ENCODE data around the gene EIF4EBP3.

The EIF4EBP3 gene

GRCh38 chr5:140547508-140548299 lies at the start of gene EIF4EBP3:
TSS of gene EIF4EBP3 (plus strand) at chr5:140547662. CDS start at chr5:140547738, 76 bp downstream.
- no peak for TF ChIP-seq ZFX (IDR thresholded peaks at IDR 0.05; ENCODE audit: borderline replicate concordance)
- TF ChIP-seq CTCF (IDR thresholded peaks at IDR 0.05): peak; percentile 54
- H3K27ac ChIP-seq: peak within 1 kb of the TSS; percentile 89

DNA sequence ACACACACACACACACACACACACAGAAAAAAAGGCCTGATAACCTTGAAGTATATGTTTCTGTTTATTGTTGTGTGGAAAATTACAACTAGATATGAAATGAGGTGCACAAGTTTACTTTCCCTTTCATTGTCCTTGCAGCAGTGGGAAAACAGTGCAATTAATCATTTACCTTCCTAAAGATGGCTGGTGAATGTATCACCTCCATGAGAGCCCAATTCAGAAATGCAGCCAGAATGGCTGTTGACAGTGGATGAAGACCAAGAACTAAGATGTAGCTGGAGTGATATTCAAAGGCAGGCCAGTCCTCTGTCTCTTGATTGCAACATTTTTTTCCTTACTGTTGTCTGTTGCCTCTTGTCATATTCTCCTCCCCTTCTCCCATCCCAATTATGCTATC lies 49.6 kb upstream of the EIF4EBP3 start:
- peak overlapping the region; percentile 44 for H3K27ac ChIP-seq
- TF ChIP-seq CTCF (IDR thresholded peaks at IDR 0.05) (no peak), ZFX (IDR thresholded peaks at IDR 0.05; ENCODE audit: borderline replicate concordance) (no peak)

GRCh38 chr5:140498591-140498990 lies 48.9 kb upstream of the EIF4EBP3 start:
- no peak for TF ChIP-seq CTCF (IDR thresholded peaks at IDR 0.05)
- TF ChIP-seq ZFX (IDR thresholded peaks at IDR 0.05; ENCODE audit: borderline replicate concordance): no peak
- H3K27ac ChIP-seq: peak overlapping the region; percentile 44

DNA sequence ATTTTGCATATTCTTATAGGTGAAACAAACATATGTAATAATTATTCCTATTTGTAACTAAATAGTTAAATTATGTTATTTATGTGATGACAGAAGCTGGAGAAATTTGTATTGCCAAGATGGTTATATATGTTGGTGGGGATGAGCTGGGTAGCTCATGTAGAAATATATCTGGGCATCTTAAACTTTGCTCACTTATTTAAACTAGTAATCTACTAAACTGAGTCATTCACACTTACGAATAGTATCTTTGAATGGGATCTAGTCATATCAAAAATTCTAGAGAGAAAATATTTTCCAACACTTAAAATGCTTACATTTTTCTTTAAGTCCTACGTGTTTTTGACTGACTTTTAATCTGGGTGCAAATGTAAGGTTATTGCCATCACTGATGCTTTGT lies 44.6 kb upstream of the EIF4EBP3 start:
- TF ChIP-seq CTCF (IDR thresholded peaks at IDR 0.05): no peak
- no peak for TF ChIP-seq ZFX (IDR thresholded peaks at IDR 0.05; ENCODE audit: borderline replicate concordance)
- H3K27ac ChIP-seq: no peak overlapping the region

DNA sequence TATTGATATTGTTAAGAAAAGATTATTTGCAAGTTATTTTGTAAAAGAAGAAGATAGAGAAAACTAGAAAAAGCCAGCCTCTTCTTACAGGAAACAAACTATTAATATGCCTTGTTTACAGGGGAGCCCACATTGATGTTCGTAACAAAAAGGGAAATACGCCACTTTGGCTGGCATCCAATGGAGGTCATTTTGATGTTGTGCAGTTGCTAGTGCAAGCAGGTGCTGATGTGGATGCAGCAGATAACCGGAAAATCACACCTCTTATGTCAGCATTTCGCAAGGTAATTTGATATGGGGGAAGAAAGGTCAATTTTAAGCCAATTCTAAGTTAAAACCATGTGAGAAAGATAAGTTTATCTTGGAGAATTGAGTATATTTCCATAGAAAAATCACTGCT lies 37.6 kb upstream of the EIF4EBP3 start:
- no peak overlapping the region for H3K27ac ChIP-seq
- TF ChIP-seq ZFX (IDR thresholded peaks at IDR 0.05; ENCODE audit: borderline replicate concordance): no peak

GRCh38 chr5:140513124-140513523 lies 34.3 kb upstream of the EIF4EBP3 start:
- H3K27ac ChIP-seq: no peak overlapping the region
- TF ChIP-seq ZFX (IDR thresholded peaks at IDR 0.05; ENCODE audit: borderline replicate concordance) (no peak), CTCF (IDR thresholded peaks at IDR 0.05) (no peak)

GRCh38 chr5:140524003-140524402 lies 23.5 kb upstream of the EIF4EBP3 start:
- TF ChIP-seq CTCF (IDR thresholded peaks at IDR 0.05) (no peak), ZFX (IDR thresholded peaks at IDR 0.05; ENCODE audit: borderline replicate concordance) (no peak)
- H3K27ac ChIP-seq: no peak overlapping the region
